ENCODE measurements around the gene U2SURP. TPM values are rescaled to one million over a fixed set of nuclear protein-coding genes. Genes with fewer than 3 reads are reported as not detected.
"Not testable (repeated sequence)": the region's sequence is repeated elsewhere in the genome, so short reads cannot be mapped to it uniquely, and the experiment has no call there.

U2SURP gene
- total and polyA plus RNA-seq, 3 experiments from 2014 or later: 121 to 148 (median 146) TPM

DNA sequence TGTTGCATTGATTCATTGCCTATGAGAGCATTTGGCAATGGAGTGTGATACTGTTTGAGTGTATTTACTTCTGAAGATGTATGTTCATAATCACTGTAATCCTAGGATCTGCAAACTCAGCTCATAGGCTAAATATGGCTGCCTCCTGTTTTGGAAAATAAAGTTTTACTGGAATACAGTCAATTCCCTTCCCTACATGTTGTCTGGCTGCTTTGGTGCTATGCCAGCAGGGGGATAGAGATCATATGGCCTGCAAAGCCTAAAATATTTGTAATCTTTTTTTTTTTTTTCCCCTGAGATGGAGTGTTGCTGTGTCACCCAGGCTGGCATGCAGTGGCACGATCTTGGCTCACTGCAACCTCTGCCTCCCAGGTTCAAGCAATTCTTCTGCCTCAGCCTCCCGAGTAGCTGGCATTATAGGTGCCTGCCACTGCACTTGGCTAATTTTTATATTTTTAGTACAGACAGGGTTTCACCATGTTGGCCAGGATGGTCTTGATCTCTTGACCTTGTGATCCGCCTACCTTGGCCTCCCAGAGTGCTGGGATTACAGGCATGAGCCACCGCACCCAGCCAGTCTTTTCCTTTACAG is 30.5 kb downstream of the U2SURP start:
- H3K36me3 ChIP-seq (ENCODE audit: insufficient read depth, low read length): peaks cover 41% of the 10 kb centered on the region
- DNase-seq; H3K4me3 Mint-ChIP-seq; H3K4me1 ChIP-seq (ENCODE audit: insufficient read depth, low read length); H3K4me3 ChIP-seq (ENCODE audit: low read length); H3K27me3 ChIP-seq (ENCODE audit: insufficient read depth, low read length, poor library complexity, severe bottlenecking); H3K9me3 Mint-ChIP-seq; H3K27ac ChIP-seq (ENCODE audit: low read depth, low read length); CTCF ChIA-PET; H3K27me3 Mint-ChIP-seq; H3K9me3 ChIP-seq (ENCODE audit: low read length); POLR2A ChIA-PET; H3K27ac Mint-ChIP-seq: not testable (repeated sequence)
- H3K4me1 Mint-ChIP-seq: peaks cover 11 to 19% (median 12%) of the 10 kb centered on the region in 3 donors
- peaks cover 12 to 86% (median 30%) of the 10 kb centered on the region in 3 donors for H3K36me3 Mint-ChIP-seq

DNA sequence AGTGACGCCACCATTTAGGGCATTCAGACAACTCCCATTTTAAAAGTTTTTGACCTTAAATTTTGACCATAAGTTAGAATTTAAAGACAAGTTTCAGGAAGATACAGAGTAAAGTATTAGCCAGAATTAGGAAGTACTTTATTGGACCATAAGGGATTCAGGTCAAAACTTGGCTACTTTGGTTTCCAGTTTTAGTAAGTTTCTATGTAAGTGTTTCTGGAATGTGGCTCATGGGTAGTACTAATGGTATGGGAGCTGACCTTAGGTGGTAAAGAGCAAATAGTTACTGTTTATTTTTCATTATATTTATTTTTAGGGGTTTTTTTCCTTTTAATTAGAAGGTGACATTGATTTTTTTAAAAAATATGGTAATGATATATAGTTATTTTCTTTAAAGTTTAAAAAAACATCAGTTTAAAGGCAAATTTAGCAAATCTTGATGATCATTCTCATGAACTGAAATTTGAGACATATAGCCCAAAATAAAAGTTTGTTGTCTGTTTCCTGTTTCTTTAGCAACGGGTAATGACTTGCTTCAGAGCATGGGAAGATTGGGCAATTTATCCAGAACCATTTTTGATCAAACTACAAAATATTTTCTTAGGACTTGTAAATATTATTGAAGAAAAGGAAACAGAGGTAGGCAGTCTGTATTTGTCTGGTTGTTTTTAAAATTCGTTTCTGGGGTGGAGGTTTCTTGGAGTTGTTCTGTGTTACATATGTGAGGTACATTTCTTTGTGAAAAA is 34.3 kb downstream of the U2SURP start:
- Mint-ChIP-seq H3K27me3 (no peaks in the 10 kb centered on the region), H3K4me1 (peaks cover 12 to 23% (median 12%) of the 10 kb centered on the region in 3 donors), H3K36me3 (peaks cover 4 to 81% (median 17%) of the 10 kb centered on the region in 3 donors), H3K27ac (peak overlapping the region in 4 of 8 donors; percentile 7 to 83 (median 38)), H3K4me3 (no peak overlapping the region), H3K9me3 (no peaks in the 10 kb centered on the region)
- POLR2A ChIA-PET: no interaction called here
- H3K4me3 ChIP-seq (ENCODE audit: low read length): no peak overlapping the region
- H3K27me3 ChIP-seq (ENCODE audit: insufficient read depth, low read length, poor library complexity, severe bottlenecking): no peaks in the 10 kb centered on the region
- H3K27ac ChIP-seq (ENCODE audit: low read depth, low read length): no peak overlapping the region
- peaks cover 29% of the 10 kb centered on the region for H3K36me3 ChIP-seq (ENCODE audit: insufficient read depth, low read length)
- CTCF ChIA-PET: no interaction called here
- DNase-seq: no peak
- H3K9me3 ChIP-seq (ENCODE audit: low read length): no peaks in the 10 kb centered on the region
- H3K4me1 ChIP-seq (ENCODE audit: insufficient read depth, low read length): no peaks in the 10 kb centered on the region

DNA sequence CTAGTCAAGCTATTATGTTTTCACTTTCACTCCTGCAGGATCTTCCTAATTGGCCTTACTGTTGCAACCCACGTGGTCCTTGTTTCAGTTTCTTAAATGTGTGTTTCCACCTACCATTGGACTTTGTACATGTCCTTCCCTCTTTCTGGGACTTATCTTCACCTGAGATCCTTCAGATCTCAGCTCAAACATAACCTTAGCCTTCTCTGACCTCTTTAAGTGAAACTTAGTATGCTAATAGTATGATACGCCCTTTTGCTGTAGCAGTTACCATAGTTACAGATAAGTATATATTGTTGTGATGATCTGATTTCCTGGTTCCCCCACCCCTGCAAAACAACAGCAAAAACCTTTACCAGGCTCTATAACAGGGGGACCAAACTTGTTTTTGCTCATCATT is 35.2 kb downstream of the U2SURP start:
- H3K27me3 Mint-ChIP-seq: no peaks in the 10 kb centered on the region
- Histone ChIP-seq H3K27me3 (ENCODE audit: insufficient read depth, low read length, poor library complexity, severe bottlenecking) (no peaks in the 10 kb centered on the region), H3K4me1 (ENCODE audit: insufficient read depth, low read length) (no peaks in the 10 kb centered on the region), H3K4me3 (ENCODE audit: low read length) (no peak overlapping the region), H3K36me3 (ENCODE audit: insufficient read depth, low read length) (peaks cover 29% of the 10 kb centered on the region), H3K27ac (ENCODE audit: low read depth, low read length) (no peak overlapping the region), H3K9me3 (ENCODE audit: low read length) (no peaks in the 10 kb centered on the region)
- POLR2A ChIA-PET: no interaction called here
- no peaks in the 10 kb centered on the region for H3K9me3 Mint-ChIP-seq
- peaks cover 12 to 23% (median 12%) of the 10 kb centered on the region in 3 donors for H3K4me1 Mint-ChIP-seq
- CTCF ChIA-PET: no interaction called here
- peaks cover 4 to 73% (median 17%) of the 10 kb centered on the region in 3 donors for H3K36me3 Mint-ChIP-seq
- DNase-seq: peak in 1 of 5 donors; percentile 1
- H3K27ac Mint-ChIP-seq: peak overlapping the region in 6 of 8 donors; percentile 25 to 85 (median 67)
- H3K4me3 Mint-ChIP-seq: peak overlapping the region in 2 of 7 donors; percentile 8 to 16

DNA sequence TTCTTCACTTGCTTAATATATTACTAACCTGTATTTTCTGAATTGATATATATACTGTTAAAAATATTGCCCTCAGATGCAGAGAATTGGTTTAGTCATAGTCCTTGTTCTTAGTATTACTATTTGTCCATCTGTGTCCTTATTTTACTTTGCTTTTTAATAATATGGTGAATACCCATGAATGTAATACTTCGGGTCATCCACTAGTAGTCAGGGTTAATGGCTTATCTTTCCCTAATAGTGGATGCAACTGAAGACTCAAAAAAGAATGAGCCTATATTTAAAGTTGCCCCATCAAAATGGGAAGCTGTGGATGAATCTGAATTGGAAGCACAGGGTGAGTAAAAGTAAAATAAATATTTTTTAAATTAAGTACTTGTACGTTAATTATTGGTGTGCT is 36.5 kb downstream of the U2SURP start:
- no peak for DNase-seq
- Histone ChIP-seq H3K27me3 (ENCODE audit: insufficient read depth, low read length, poor library complexity, severe bottlenecking) (no peaks in the 10 kb centered on the region), H3K9me3 (ENCODE audit: low read length) (no peaks in the 10 kb centered on the region), H3K4me1 (ENCODE audit: insufficient read depth, low read length) (no peaks in the 10 kb centered on the region), H3K36me3 (ENCODE audit: insufficient read depth, low read length) (peaks cover 25% of the 10 kb centered on the region), H3K4me3 (ENCODE audit: low read length) (no peak overlapping the region), H3K27ac (ENCODE audit: low read depth, low read length) (no peak overlapping the region)
- CTCF ChIA-PET: no interaction called here
- H3K9me3 Mint-ChIP-seq: no peaks in the 10 kb centered on the region
- no peaks in the 10 kb centered on the region for H3K27me3 Mint-ChIP-seq
- peaks cover 4 to 72% (median 17%) of the 10 kb centered on the region in 3 donors for H3K36me3 Mint-ChIP-seq
- POLR2A ChIA-PET: no interaction called here
- peaks cover 12 to 23% (median 12%) of the 10 kb centered on the region in 3 donors for H3K4me1 Mint-ChIP-seq
- no peak overlapping the region for H3K4me3 Mint-ChIP-seq
- H3K27ac Mint-ChIP-seq: no peak overlapping the region

DNA sequence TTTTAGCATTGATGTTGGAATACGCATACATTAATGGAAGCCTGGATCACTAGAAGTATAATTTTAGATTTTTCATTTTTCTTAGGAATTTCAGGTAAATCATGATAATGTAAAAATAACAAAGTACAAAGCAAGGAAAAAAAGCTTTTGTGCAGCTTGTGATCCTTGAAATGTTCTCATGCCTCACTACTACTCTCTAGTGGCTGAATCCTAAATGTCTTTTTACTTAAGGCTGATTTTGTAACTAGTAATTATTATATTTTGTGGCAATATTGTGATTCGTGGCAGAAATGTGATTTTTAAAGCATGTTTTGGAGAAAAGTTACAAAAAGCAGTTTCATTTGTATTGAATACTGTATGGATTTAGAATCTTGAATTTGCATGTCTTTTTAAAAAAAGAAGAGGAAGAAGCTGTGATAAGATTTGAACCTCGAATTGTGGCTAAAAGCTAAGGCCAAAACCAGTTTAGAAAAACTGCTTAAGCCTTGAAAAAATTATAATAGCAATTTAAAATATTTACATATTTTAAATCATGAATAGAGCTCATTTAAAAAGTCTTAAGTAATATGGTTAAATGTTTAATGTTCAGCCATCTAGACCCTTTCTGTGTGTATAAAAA is 39.0 kb downstream of the U2SURP start:
- Histone ChIP-seq H3K9me3 (ENCODE audit: low read length) (no peaks in the 10 kb centered on the region), H3K4me1 (ENCODE audit: insufficient read depth, low read length) (no peaks in the 10 kb centered on the region), H3K4me3 (ENCODE audit: low read length) (no peak overlapping the region), H3K36me3 (ENCODE audit: insufficient read depth, low read length) (peaks cover 30% of the 10 kb centered on the region), H3K27me3 (ENCODE audit: insufficient read depth, low read length, poor library complexity, severe bottlenecking) (no peaks in the 10 kb centered on the region), H3K27ac (ENCODE audit: low read depth, low read length) (no peak overlapping the region)
- Mint-ChIP-seq H3K27me3 (no peaks in the 10 kb centered on the region), H3K4me1 (peaks cover 12 to 17% (median 12%) of the 10 kb centered on the region in 3 donors), H3K9me3 (no peaks in the 10 kb centered on the region), H3K27ac (no peak overlapping the region), H3K36me3 (peaks cover 13 to 74% (median 16%) of the 10 kb centered on the region in 3 donors), H3K4me3 (no peak overlapping the region)
- POLR2A ChIA-PET: no interaction called here
- no peak for DNase-seq
- CTCF ChIA-PET: no interaction called here

DNA sequence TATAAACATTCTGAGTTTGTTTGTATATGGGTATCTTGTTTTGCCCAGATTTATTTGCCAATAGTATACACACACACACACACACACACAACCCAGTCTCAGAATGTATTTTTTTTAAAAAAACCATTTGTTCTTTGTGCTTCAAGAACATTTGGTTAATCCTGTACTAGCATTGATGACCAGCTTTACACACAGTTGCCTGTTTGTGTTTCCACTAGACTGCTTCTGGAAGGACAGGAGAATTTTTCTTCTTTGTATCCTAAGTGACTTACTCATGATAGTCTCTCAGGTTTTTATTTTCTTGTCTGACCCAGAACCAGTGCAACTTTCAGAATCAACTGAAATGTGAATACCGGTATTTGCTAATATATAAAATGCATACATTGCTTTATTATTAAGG is 40.5 kb downstream of the U2SURP start:
- H3K27ac Mint-ChIP-seq: no peak overlapping the region
- peaks cover 13 to 68% (median 15%) of the 10 kb centered on the region in 3 donors for H3K36me3 Mint-ChIP-seq
- ChIA-PET CTCF (interaction anchor here (1.1 kb wide), 1 partner anchor 9 kb away, joined by 3 read pairs; no protein-coding TSS in a partner anchor), POLR2A (no interaction called here)
- Histone ChIP-seq H3K4me3 (ENCODE audit: low read length) (no peak overlapping the region), H3K9me3 (ENCODE audit: low read length) (no peaks in the 10 kb centered on the region), H3K27ac (ENCODE audit: low read depth, low read length) (no peak overlapping the region), H3K36me3 (ENCODE audit: insufficient read depth, low read length) (peaks cover 28% of the 10 kb centered on the region), H3K27me3 (ENCODE audit: insufficient read depth, low read length, poor library complexity, severe bottlenecking) (no peaks in the 10 kb centered on the region), H3K4me1 (ENCODE audit: insufficient read depth, low read length) (no peaks in the 10 kb centered on the region)
- H3K27me3 Mint-ChIP-seq: no peaks in the 10 kb centered on the region
- DNase-seq: no peak
- no peak overlapping the region for H3K4me3 Mint-ChIP-seq
- H3K9me3 Mint-ChIP-seq: no peaks in the 10 kb centered on the region
- H3K4me1 Mint-ChIP-seq: peaks cover 0 to 3% (median 2%) of the 10 kb centered on the region in 3 donors

DNA sequence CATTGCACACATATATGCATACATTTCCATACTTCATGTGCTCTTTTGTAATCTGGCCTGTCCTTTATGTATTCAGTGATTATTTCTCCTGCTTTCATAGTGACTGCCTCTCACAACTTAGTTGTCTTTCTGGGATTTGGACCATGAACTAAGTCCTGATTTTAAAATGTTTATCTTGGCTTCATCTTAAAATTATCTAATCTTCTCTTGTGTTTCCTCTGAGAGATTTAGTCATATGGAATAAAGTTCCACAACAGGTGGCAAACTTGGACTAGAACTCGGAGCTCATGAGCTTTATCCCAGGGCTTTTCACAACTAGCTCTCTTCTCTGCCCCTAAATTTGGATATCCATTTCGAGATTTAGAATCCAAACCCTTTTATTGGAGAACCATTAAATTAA is 44.3 kb downstream of the U2SURP start:
- Mint-ChIP-seq H3K4me3 (no peak overlapping the region), H3K27ac (no peak overlapping the region), H3K36me3 (peaks cover 13 to 61% (median 26%) of the 10 kb centered on the region in 3 donors), H3K4me1 (peaks cover 0 to 3% (median 0%) of the 10 kb centered on the region in 3 donors), H3K27me3 (no peaks in the 10 kb centered on the region), H3K9me3 (no peaks in the 10 kb centered on the region)
- H3K27ac ChIP-seq (ENCODE audit: low read depth, low read length): no peak overlapping the region
- H3K4me3 ChIP-seq (ENCODE audit: low read length): no peak overlapping the region
- POLR2A ChIA-PET: no interaction called here
- DNase-seq: no peak
- H3K9me3 ChIP-seq (ENCODE audit: low read length): no peaks in the 10 kb centered on the region
- CTCF ChIA-PET: no interaction called here
- H3K4me1 ChIP-seq (ENCODE audit: insufficient read depth, low read length): no peaks in the 10 kb centered on the region
- H3K36me3 ChIP-seq (ENCODE audit: insufficient read depth, low read length): peaks cover 37% of the 10 kb centered on the region
- no peaks in the 10 kb centered on the region for H3K27me3 ChIP-seq (ENCODE audit: insufficient read depth, low read length, poor library complexity, severe bottlenecking)

DNA sequence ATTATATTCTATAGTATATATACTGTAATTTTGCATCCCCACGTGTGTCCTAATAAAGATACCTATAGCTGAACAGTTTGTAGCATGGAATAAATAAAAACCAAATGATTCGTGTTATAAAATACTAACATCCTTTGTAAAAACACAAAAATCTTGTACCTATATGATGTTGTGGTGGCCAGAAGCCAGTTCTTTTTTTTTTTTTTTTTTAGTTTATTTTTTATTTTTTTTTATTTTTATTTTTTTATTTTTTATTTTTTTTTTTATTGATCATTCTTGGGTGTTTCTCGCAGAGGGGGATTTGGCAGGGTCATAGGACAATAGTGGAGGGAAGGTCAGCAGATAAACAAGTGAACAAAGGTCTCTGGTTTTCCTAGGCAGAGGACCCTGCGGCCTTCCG is 44.7 kb downstream of the U2SURP start:
- CTCF ChIA-PET; POLR2A ChIA-PET; H3K4me3 Mint-ChIP-seq; H3K9me3 Mint-ChIP-seq; H3K27me3 ChIP-seq (ENCODE audit: insufficient read depth, low read length, poor library complexity, severe bottlenecking); H3K27ac ChIP-seq (ENCODE audit: low read depth, low read length); H3K27ac Mint-ChIP-seq; H3K9me3 ChIP-seq (ENCODE audit: low read length); H3K4me3 ChIP-seq (ENCODE audit: low read length); H3K27me3 Mint-ChIP-seq; DNase-seq; H3K4me1 ChIP-seq (ENCODE audit: insufficient read depth, low read length); H3K4me1 Mint-ChIP-seq: not testable (repeated sequence)
- peaks cover 40% of the 10 kb centered on the region for H3K36me3 ChIP-seq (ENCODE audit: insufficient read depth, low read length)
- peaks cover 13 to 65% (median 28%) of the 10 kb centered on the region in 3 donors for H3K36me3 Mint-ChIP-seq

Measured in CD8-positive, alpha-beta memory T cell (primary cell).